ENCODE data around the gene PSMD8. TPM values are rescaled to one million over a fixed set of nuclear protein-coding genes. Genes with fewer than 3 reads are reported as not detected.

Gene PSMD8
- total RNA-seq, 2 experiments from 2014 or later, result 167 to 178 TPM

GRCh38 chr19:38391911-38392464 is 17.6 kb downstream of the PSMD8 start:
- Mint-ChIP-seq H3K4me1 (peaks cover 44% of the 10 kb centered on the region), H3K36me3 (ENCODE audit: low read depth) (peaks cover 4% of the 10 kb centered on the region), H3K27me3 (peaks cover 30% of the 10 kb centered on the region), H3K9me3 (no peaks in the 10 kb centered on the region), H3K27ac (no peak overlapping the region), H3K4me3 (no peak overlapping the region)
- ChIA-PET CTCF (interaction anchor here (1.0 kb wide), 1 partner anchor 11 kb away, joined by 6 read pairs; the partner anchor contains the start of gene FAM98C), POLR2A (interaction anchor here (2.3 kb wide), 1 partner anchor 10 kb away, joined by 11 read pairs; the partner anchor contains the start of gene FAM98C)
- no peak for DNase-seq

GRCh38 chr19:38392707-38393308 is 18.4 kb downstream of the PSMD8 start:
- Mint-ChIP-seq H3K9me3 (no peaks in the 10 kb centered on the region), H3K4me1 (peaks cover 37% of the 10 kb centered on the region), H3K4me3 (no peak overlapping the region), H3K27ac (no peak overlapping the region), H3K36me3 (ENCODE audit: low read depth) (no peaks in the 10 kb centered on the region), H3K27me3 (peaks cover 25% of the 10 kb centered on the region)
- no peak for DNase-seq
- CTCF ChIA-PET, result interaction anchor here (1.0 kb wide), 1 partner anchor 10 kb away, joined by 6 read pairs; the partner anchor contains the start of gene FAM98C
- POLR2A ChIA-PET, result interaction anchor here (2.3 to 3.6 kb wide), 2 partner anchors 9 to 19 kb away, joined by 11 to 19 read pairs; partner anchors contain the start of genes FAM98C and PSMD8

DNA sequence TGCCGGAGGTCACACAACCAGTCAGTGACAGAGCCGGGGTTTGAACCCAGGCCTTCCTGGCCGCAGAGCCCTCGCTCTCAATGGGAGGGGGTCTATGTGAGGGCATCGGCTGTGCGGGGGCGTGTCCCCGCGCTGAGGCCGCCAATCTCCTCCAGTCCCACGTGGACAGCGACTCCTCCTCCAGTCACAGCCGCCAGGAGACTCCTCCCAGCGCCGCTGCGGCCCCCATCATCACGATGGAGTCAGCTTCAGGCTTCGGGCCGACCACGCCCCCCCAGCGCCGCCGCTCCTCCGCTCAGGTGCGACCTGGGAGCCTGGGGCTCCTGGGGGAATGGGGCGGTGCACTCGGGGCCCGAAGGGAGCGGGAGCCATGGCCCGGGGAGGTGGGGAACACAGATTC is 20.1 kb downstream of the PSMD8 start:
- Mint-ChIP-seq H3K9me3 (no peaks in the 10 kb centered on the region), H3K27ac (peak overlapping the region; percentile 53), H3K4me3 (peak overlapping the region; percentile 73), H3K27me3 (peaks cover 20% of the 10 kb centered on the region), H3K36me3 (ENCODE audit: low read depth) (no peaks in the 10 kb centered on the region), H3K4me1 (peaks cover 27% of the 10 kb centered on the region)
- POLR2A ChIA-PET, result interaction anchor here (0.7 to 3.7 kb wide), 6 partner anchors 8 to 483 kb away, joined by 3 to 19 read pairs (median 10); partner anchors contain the start of genes FAM98C, PSMD8 and RINL
- DNase-seq, result peak; percentile 77
- CTCF ChIA-PET, result interaction anchor here (1.6 to 2.2 kb wide), 2 partner anchors 9 to 536 kb away, joined by 5 to 14 read pairs; partner anchors contain the start of genes FAM98C, MRPS12 and SARS2

DNA sequence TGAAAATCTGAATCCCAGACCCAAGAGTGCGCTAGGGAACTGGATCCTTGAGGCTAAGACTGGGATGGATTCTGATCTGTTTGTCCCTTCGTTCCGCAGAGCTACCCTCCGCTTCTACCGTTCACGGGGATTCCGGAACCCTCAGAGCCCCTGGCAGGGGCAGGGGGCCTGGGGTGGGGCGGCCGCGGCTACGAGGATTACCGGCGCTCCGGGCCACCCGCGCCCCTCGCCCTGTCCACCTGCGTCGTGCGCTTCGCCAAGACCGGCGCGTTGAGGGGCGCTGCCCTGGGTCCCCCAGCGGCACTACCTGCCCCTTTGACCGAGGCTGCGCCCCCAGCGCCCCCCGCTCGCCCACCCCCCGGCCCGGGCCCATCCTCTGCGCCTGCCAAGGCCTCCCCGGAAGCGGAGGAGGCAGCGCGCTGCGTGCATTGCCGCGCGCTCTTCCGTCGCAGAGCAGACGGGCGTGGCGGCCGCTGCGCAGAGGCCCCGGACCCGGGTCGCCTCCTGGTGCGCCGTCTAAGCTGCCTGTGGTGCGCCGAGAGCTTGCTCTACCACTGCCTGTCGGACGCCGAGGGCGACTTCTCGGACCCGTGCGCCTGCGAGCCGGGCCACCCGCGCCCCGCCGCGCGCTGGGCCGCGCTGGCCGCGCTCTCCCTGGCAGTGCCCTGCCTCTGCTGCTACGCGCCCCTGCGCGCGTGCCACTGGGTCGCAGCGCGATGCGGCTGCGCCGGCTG is 21.2 kb downstream of the PSMD8 start:
- Mint-ChIP-seq H3K9me3 (no peaks in the 10 kb centered on the region), H3K4me1 (peaks cover 23% of the 10 kb centered on the region)

DNA sequence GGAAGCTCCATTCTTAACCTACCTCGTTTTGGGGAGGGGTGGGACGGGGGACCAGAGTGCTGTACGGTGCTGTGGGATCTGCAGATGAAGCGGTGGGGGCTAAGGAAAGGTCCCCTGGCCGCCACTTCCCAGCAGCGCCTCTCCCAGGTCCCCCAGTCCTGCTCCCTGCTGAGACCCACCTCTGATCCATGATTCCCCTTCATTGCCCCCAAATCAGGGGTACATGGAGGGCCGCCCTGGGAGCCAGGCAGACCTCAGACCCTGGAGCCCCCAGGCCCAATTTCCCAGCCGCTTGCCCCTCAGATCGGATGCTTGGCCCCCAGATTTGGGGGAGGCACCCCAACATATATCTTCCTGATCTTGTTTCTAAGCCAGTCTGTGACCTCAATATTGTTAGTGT is 24.7 kb downstream of the PSMD8 start:
- Mint-ChIP-seq H3K4me1 (peaks cover 35% of the 10 kb centered on the region), H3K36me3 (ENCODE audit: low read depth) (peaks cover 3% of the 10 kb centered on the region), H3K27ac (peak overlapping the region; percentile 21), H3K27me3 (peaks cover 6% of the 10 kb centered on the region), H3K9me3 (no peaks in the 10 kb centered on the region), H3K4me3 (no peak overlapping the region)
- no peak for DNase-seq
- CTCF ChIA-PET, result no interaction called here
- POLR2A ChIA-PET, result interaction anchor here (0.6 kb wide), 1 partner anchor 327 kb away, joined by 4 read pairs; no protein-coding TSS in a partner anchor

More for the DNA sequence above, 21.2 kb downstream of the PSMD8 start:
- DNase-seq, result peak; percentile 62
- ChIA-PET CTCF (interaction anchor here (2.2 kb wide), 1 partner anchor 8 kb away, joined by 14 read pairs; the partner anchor contains the start of gene FAM98C), POLR2A (interaction anchor here (0.9 to 3.7 kb wide), 12 partner anchors 8 to 535 kb away, joined by 3 to 19 read pairs (median 4); partner anchors contain the start of genes CATSPERG, GGN, MAP4K1 and MRPS12)
- Mint-ChIP-seq H3K27ac (no peak overlapping the region), H3K27me3 (peaks cover 17% of the 10 kb centered on the region), H3K4me3 (peak overlapping the region; percentile 73), H3K36me3 (ENCODE audit: low read depth) (no peaks in the 10 kb centered on the region)

GRCh38 chr19:38399537-38399936 is 25.2 kb downstream of the PSMD8 start:
- DNase-seq, result no peak
- Mint-ChIP-seq H3K27me3 (peaks cover 6% of the 10 kb centered on the region), H3K4me3 (no peak overlapping the region), H3K36me3 (ENCODE audit: low read depth) (peaks cover 3% of the 10 kb centered on the region), H3K9me3 (no peaks in the 10 kb centered on the region), H3K4me1 (peaks cover 35% of the 10 kb centered on the region), H3K27ac (peak overlapping the region; percentile 21)
- ChIA-PET CTCF (no interaction called here), POLR2A (interaction anchor here (0.6 to 1.2 kb wide), 2 partner anchors 25 to 326 kb away, joined by 4 to 5 read pairs; partner anchors contain the start of gene PSMD8)

DNA sequence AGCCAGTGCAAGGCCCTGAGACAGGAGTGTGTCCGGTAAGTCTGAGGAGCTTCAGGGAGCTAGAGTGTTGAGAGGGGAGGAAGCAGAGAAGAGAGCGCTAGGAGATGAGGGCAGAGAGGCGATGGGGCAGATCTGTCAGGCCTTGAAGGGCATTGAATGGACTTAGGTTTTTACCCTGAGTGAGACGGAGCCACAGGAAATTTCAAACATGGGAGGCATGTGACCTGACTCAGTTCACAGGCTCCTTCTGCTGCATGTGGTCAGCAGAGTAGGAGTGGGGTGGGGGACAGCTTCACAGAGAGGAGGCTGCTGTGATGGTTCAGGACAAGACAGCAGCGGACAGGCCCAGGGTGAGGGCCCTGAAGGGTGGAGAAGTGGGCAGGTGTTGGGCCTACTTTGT is 26.0 kb downstream of the PSMD8 start:
- Mint-ChIP-seq H3K36me3 (ENCODE audit: low read depth) (peaks cover 5% of the 10 kb centered on the region), H3K4me3 (no peak overlapping the region), H3K27ac (no peak overlapping the region), H3K4me1 (peaks cover 33% of the 10 kb centered on the region), H3K9me3 (no peaks in the 10 kb centered on the region), H3K27me3 (peaks cover 6% of the 10 kb centered on the region)
- ChIA-PET POLR2A (interaction anchor here (1.2 kb wide), 1 partner anchor 26 kb away, joined by 5 read pairs; the partner anchor contains the start of gene PSMD8), CTCF (no interaction called here)
- no peak for DNase-seq

- POLR2A ChIA-PET, result interaction anchor here (2.3 to 4.2 kb wide), 2 partner anchors 13 to 27 kb away, joined by 17 to 31 read pairs; partner anchors contain the start of genes GGN, PSMD8 and SPRED3
- Mint-ChIP-seq H3K4me3 (no peak overlapping the region), H3K9me3 (no peaks in the 10 kb centered on the region)
These were observed 26.8 kb downstream of the PSMD8 start for GRCh38 chr19:38401148-38401547.

GRCh38 chr19:38402623-38402966 is 28.2 kb downstream of the PSMD8 start:
- Mint-ChIP-seq H3K36me3 (ENCODE audit: low read depth) (peaks cover 12% of the 10 kb centered on the region), H3K9me3 (no peaks in the 10 kb centered on the region), H3K27me3 (peaks cover 6% of the 10 kb centered on the region), H3K4me1 (peaks cover 26% of the 10 kb centered on the region), H3K4me3 (peak overlapping the region; percentile 93), H3K27ac (peak overlapping the region; percentile 92)
- ChIA-PET CTCF (interaction anchor here (0.6 to 3.8 kb wide), 76 partner anchors 8 to 550 kb away, joined by 3 to 60 read pairs (median 4); partner anchors contain the start of genes ACTN4, CATSPERG, ECH1 and EIF3K), POLR2A (interaction anchor here (0.6 to 4.2 kb wide), 23 partner anchors 9 to 925 kb away, joined by 3 to 35 read pairs (median 6); partner anchors contain the start of genes ACTN4, CATSPERG, EIF3K and GGN)
- no peak for DNase-seq

More at GRCh38 chr19:38401148-38401547, 26.8 kb downstream of the PSMD8 start:
- CTCF ChIA-PET, result no interaction called here
- DNase-seq, result no peak
- peaks cover 34% of the 10 kb centered on the region for H3K4me1 Mint-ChIP-seq
- H3K36me3 Mint-ChIP-seq (ENCODE audit: low read depth), result peaks cover 8% of the 10 kb centered on the region
- no peak overlapping the region for H3K27ac Mint-ChIP-seq
- peaks cover 6% of the 10 kb centered on the region for H3K27me3 Mint-ChIP-seq

DNA sequence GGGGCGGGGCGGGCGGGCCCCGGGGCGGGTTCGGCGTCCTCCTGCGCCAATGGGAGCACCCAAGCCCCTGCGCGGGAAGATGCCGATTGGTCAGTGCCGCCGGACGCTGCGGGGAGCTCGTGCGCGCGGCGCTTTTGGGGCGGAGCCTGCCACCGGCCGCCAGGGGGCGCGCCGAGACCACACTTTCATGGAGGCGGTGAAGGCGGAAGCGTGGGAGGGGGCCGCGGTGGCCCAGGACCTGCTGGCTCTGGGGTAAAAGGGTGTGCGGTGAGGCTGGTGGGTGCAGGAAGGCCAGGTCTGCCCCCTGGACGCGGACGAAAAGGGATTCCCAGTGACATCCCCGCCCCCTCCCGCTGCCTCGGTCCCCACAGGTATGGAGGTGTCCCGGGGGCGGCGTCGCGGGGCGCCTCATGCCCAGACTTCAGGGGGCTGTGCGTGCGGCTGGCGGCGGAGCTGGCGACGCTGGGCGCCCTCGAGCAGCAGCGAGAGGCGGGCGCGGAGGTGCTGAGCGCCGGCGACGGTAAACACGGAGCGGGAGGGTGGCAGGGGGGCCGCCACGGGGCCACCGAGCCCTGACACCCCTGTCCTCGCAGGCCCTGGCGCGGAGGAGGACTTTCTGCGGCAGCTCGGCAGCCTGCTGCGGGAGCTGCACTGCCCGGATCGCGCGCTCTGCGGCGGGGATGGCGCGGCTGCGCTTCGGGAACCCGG is 28.8 kb downstream of the PSMD8 start, which contains the start of gene FAM98C:
Gene FAM98C (plus strand): TSS at position 127 of the 708 bp plus-strand sequence. CDS start 61 bp downstream, at position 188.
- peaks cover 16% of the 10 kb centered on the region for H3K36me3 Mint-ChIP-seq (ENCODE audit: low read depth)
- peaks cover 6% of the 10 kb centered on the region for H3K27me3 Mint-ChIP-seq
- DNase-seq, result peak; percentile 98
- H3K4me1 Mint-ChIP-seq, result peaks cover 26% of the 10 kb centered on the region
- H3K4me3 Mint-ChIP-seq, result peak within 1 kb of the TSS; percentile 93
- POLR2A ChIA-PET, result interaction anchor here (0.6 to 4.2 kb wide), 26 partner anchors 9 to 924 kb away, joined by 3 to 35 read pairs (median 6); partner anchors contain the start of genes ACTN4, CATSPERG, EIF3K and GGN
- no peaks in the 10 kb centered on the region for H3K9me3 Mint-ChIP-seq
- peak within 1 kb of the TSS; percentile 92 for H3K27ac Mint-ChIP-seq
- CTCF ChIA-PET, result interaction anchor here (0.5 to 3.8 kb wide), 78 partner anchors 9 to 549 kb away, joined by 3 to 60 read pairs (median 4); partner anchors contain the start of genes ACTN4, CATSPERG, ECH1 and EIF3K

DNA sequence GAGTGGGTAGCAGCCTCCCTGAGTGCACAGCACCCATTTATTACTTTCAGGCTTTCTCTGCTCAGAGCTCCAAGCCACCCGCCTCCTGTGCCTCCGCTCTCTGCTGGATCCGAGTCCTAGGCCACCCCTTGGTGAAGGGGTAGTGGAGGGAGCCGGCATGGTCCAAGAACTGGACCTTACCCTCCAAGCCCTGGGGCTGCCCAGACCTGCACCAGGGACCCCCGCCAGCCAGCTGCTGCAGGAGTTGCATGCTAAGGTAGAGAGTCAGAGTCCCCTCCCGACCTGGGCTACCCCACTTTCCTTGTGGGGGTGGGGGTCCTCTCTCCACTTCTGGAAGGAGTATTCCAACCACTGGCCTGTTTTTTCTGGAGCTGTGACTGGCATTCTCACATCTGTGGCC is 30.5 kb downstream of the PSMD8 start:
- CTCF ChIA-PET, result interaction anchor here (1.2 to 3.8 kb wide), 3 partner anchors 39 to 525 kb away, joined by 3 to 54 read pairs (median 5); partner anchors contain the start of genes MRPS12 and SARS2
- Mint-ChIP-seq H3K4me1 (peaks cover 26% of the 10 kb centered on the region), H3K4me3 (peak overlapping the region; percentile 93), H3K9me3 (no peaks in the 10 kb centered on the region), H3K36me3 (ENCODE audit: low read depth) (peaks cover 30% of the 10 kb centered on the region), H3K27ac (peak overlapping the region; percentile 56), H3K27me3 (no peaks in the 10 kb centered on the region)
- POLR2A ChIA-PET, result interaction anchor here (0.8 to 4.2 kb wide), 7 partner anchors 10 to 526 kb away, joined by 3 to 35 read pairs (median 12); partner anchors contain the start of genes MRPS12, PSMD8, RASGRP4 and SARS2
- no peak for DNase-seq
